GM12875 (cell line): ENCODE data around the gene SUSD2.
"Not testable (repeated sequence)": the region's sequence is repeated elsewhere in the genome, so short reads cannot be mapped to it uniquely, and the experiment has no call there.

Experiments
- H3K4me3 ChIP-seq: one replicate; pipeline ENCODE4 v1.5.1; 2011; ENCODE audit warnings: low read depth, low read length, control low read depth
- CTCF ChIP-seq: IDR thresholded peaks from 2 replicates; pipeline ENCODE4 v1.5.1; 2011; ENCODE audit warnings: low read depth, mild to moderate bottlenecking, control low read depth, inconsistent platforms, low read length, moderate library complexity, borderline replicate concordance; ENCODE audit not compliant: insufficient read depth

Gene SUSD2

GRCh38 chr22:24181996-24182899 lies 961 bp downstream of the SUSD2 start:
- TF ChIP-seq CTCF: no peak
- H3K4me3 ChIP-seq: no peak overlapping the region

GRCh38 chr22:24182900-24183246 lies 1.6 kb downstream of the SUSD2 start:
- H3K4me3 ChIP-seq: not testable (repeated sequence)

GRCh38 chr22:24183321-24184031 lies 2.2 kb downstream of the SUSD2 start:
- no peak for TF ChIP-seq CTCF

GRCh38 chr22:24184057-24184798 lies 2.9 kb downstream of the SUSD2 start:
- no peak overlapping the region for H3K4me3 ChIP-seq
- no peak for TF ChIP-seq CTCF

More at GRCh38 chr22:24183321-24184031, 2.2 kb downstream of the SUSD2 start:
- no peak overlapping the region for H3K4me3 ChIP-seq

GRCh38 chr22:24185001-24185500 lies 3.8 kb downstream of the SUSD2 start:
- no peak for TF ChIP-seq CTCF
- H3K4me3 ChIP-seq: no peak overlapping the region

- TF ChIP-seq CTCF: no peak
- no peak overlapping the region for H3K4me3 ChIP-seq
These were observed 4.4 kb downstream of the SUSD2 start for GRCh38 chr22:24185501-24186351.
